ENCODE results near the gene IFNL4.
"Not testable (repeated sequence)": the region's sequence is repeated elsewhere in the genome, so short reads cannot be mapped to it uniquely, and the experiment has no call there.

Gene IFNL4

DNA sequence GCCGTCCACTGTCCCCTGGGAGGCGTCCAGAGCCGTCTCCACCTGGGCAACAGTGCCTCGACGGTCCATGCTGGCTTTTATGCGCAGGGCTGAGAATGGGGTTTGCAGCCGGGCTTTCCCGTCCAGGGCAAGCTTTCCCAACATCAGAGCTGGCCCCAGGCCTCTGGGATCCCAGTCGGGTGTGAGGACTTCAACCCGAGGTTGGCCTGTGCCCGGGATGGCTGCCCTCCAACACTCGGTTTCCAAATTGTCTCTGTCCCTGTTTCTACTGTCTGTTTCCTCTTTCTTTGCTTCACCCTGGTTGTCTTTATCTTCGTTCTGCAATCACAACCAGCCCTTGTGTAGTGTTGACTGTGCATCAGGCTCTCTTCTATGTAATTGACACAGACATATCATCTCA is at the start of gene IFNL4:
TSS of gene IFNL4 (minus strand) at position 51 of the 400 bp plus-strand sequence.
- DNase-seq, result no peak

- DNase-seq, result no peak
Measured at GRCh38 chr19:39297931-39298634, 49.4 kb upstream of the IFNL4 start.

GRCh38 chr19:39296906-39297305 is 48.2 kb upstream of the IFNL4 start:
- DNase-seq, result no peak

GRCh38 chr19:39296055-39296645 is 47.5 kb upstream of the IFNL4 start, which contains the start of gene IFNL1:
TSS of gene IFNL1 (plus strand) at chr19:39296407. CDS start at chr19:39296422, 15 bp downstream.
- peak; percentile 18 for DNase-seq

- no peak for DNase-seq
Measured at GRCh38 chr19:39293394-39293793, 44.7 kb upstream of the IFNL4 start.

- DNase-seq, result no peak
Measured at GRCh38 chr19:39284032-39284431, 35.4 kb upstream of the IFNL4 start.

- no peak for DNase-seq
Measured at GRCh38 chr19:39282021-39282420, 33.4 kb upstream of the IFNL4 start.

DNA sequence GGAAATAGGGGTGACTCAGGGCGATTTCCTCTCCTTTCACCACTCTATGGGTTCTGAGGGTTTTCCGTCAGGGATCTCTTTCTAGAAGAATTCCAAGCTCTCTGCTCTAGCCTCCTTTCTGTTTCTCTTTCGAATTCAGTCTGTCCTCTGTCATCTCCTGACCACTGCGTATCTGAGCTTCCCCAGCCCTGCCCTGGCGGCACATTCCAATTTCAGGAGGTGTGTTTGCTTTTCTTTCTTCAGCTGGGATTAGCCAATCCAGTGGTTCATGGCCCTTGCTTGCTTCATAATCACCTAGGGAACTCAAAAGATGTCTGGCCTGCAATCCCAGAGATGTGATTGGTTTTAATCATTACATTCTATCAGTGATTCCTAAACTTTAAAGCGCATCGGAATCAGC is 28.9 kb upstream of the IFNL4 start:
- DNase-seq, result no peak

- no peak for DNase-seq
Measured at GRCh38 chr19:39276740-39277139, 28.1 kb upstream of the IFNL4 start.

DNA sequence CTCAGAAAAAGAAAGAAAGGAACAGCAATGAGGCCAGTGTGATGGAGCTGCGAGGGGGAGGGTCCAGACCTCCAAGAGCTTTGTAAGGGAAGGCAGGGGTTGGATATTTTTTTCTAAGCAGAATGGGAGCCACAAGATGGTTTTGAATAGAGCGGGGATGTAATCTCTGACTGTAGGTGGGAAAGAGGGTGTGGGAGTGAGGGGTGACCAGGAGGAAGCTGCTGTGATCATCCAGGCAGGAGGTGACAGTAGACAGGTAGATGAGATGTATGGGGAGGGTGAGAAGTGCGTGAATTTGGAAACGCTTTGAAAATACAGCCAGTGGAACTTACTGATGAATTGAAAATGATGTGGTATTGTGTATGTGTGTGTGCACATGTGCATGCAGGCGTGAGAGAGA is 26.9 kb upstream of the IFNL4 start:
- DNase-seq, result no peak

DNA sequence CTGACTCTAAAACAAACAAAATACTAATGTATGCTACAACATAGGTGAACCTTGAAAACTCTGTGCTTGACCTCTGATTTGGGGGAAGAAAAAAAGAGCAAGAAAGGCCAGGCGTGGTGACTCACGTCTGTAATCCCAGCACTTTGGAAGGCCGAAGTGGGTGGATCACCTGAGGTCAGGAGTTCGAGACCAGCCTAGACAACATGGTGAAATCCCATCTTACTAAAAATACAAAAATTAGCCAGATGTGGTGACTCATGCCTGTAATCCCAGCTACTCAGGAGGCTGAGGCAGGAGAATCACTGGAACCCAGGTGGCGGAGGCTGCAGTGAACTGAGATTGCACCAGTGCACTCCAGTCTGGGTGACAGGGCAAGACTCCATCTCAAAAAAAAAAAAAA is 25.2 kb upstream of the IFNL4 start:
- DNase-seq, result not testable (repeated sequence)

DNA sequence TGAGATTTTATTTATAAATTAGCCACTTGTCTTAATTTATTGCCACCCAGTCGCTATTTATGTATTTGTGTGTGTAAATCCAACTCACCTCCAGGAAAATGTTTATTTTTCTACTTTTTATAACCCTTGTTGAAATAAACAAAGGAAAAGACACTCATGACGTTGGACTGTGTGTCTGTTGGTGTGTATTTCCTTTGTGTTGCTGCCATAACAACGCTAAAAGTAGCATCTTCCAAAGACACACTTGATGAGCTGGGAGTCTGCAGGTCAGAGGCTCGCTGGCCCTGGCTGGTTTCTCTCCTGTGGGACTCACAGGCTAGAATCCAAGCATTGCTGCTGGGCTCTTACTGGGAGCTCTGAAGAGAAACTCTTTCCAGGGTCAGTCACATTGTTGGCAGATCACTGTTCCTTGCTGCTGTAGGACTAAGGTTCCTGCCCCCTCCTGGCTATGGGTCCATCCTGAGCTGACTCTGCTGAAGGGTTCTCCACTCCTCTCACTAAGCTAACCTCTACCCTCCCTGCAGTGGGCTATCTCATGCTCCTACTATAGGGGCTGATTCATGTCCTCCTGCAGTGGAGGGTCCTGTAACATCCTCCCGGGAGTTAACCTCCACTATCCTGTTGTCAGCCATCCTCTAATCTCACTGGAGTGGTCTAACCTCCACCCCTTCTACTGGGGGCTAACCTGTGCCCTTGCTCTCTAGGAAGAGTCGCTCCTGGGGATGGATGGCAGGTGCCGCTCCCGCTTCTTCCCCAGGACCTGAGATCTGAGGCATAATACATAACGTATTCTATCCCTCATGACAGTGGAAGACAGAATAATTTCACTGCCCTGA is 21.6 kb upstream of the IFNL4 start:
- DNase-seq, result no peak

DNA sequence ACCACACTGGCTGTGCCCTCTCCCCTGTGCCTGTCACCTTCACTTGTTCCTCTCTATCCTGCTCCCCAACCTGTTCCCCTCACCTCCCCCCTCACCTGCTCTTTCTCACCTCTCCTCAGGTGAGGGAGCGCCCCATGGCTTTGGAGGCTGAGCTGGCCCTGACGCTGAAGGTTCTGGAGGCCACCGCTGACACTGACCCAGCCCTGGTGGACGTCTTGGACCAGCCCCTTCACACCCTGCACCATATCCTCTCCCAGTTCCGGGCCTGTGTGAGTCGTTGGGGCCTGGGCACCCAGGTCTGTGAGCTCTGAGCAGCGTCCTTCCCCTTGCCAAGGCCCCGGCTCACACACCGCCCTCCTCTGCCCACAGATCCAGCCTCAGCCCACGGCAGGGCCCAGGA is 20.7 kb upstream of the IFNL4 start:
- DNase-seq, result not testable (repeated sequence)

- not testable (repeated sequence) for DNase-seq
Measured at GRCh38 chr19:39268531-39269223, 20.0 kb upstream of the IFNL4 start.

- DNase-seq, result not testable (repeated sequence)
Measured at GRCh38 chr19:39268085-39268484, 19.4 kb upstream of the IFNL4 start, which contains the start of gene IFNL2. TSS of gene IFNL2 (plus strand) at chr19:39268396. CDS start at chr19:39268569, 173 bp downstream.

GRCh38 chr19:39265321-39265916 is 16.8 kb upstream of the IFNL4 start:
- DNase-seq, result no peak

- DNase-seq, result no peak
Measured at GRCh38 chr19:39264306-39265290, 15.9 kb upstream of the IFNL4 start.

GRCh38 chr19:39263912-39264305 is 15.3 kb upstream of the IFNL4 start:
- DNase-seq, result no peak

DNA sequence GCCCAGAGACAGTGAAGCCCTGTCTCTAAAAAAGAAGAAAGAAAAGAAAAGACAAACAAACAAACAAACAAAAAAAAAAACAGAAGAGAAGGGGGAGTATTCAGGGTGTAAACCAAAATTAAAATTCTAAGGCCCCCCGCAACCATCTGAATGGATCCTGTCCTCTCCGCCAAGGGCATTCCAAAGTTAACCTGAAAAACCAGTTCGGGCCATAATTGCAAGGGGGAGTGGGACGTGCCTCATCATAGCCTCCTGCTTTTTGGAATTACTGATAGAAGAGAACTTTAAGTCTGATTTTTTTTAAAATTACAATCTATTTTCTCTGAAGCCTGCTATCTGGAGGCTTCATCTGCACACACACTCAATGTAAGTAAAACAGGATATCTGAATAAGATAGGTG is 13.8 kb upstream of the IFNL4 start:
- no peak for DNase-seq

DNA sequence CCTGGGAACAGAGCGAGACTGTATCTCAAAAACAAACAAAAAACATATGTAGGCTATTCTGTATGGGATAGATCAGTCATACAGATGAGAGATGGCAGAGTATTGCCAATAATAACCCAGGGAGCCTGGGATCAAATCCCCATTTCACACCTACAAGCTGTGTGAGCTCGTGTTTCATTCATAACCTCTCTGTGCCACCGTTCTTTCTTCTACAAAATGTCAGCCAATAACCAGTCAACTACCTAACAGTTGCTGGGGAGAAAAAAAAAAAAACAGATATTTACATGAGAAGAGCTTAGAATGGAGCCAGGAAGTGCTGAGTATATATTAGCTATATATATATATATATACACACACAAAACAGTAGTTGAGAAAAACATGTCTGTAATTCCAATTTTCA is 13.0 kb upstream of the IFNL4 start:
- DNase-seq, result no peak

GRCh38 chr19:39257227-39257626 is 8.6 kb upstream of the IFNL4 start:
- no peak for DNase-seq

Measured in inflammatory macrophage treated with lipopolysaccharide for 4 hours (primary cell).